Kidney (tissue), 14 donors: ENCODE data around the gene MFRP. TPM values are rescaled to one million over a fixed set of nuclear protein-coding genes. Genes with fewer than 3 reads are reported as not detected.
A peak's percentile ranks its signal among the peaks of the same experiment; 100 is the strongest.

Experiments used
- DNase-seq, 5 donors: peaks; one replicate each; pipeline ENCODE4 v3.0.0-alpha.2; 2013 to 2020
- FAIRE-seq: peaks from 2 replicates; lab custom pipeline; 2012; peaks lifted over from hg19 to GRCh38; lab: Jason Lieb, UNC
- H3K27ac ChIP-seq, 2 donors: one replicate each; pipeline ENCODE4 v1.7.0; 2013; ENCODE audit warnings: low read depth in 2 of 2, low read length in 2 of 2, inconsistent platforms in 1 of 2
- H3K27me3 ChIP-seq: one replicate; pipeline ENCODE4 v1.7.1; 2013; ENCODE audit warnings: low read length, inconsistent platforms; ENCODE audit not compliant: control insufficient read depth, insufficient read depth
- H3K36me3 ChIP-seq, 3 donors: one replicate each; pipeline versions ENCODE4 v1.7.0 to v1.7.1; 2013; ENCODE audit warnings: low read length in 3 of 3, control low read depth in 1 of 3, inconsistent platforms in 1 of 3; ENCODE audit not compliant: insufficient read depth in 3 of 3, control insufficient read depth in 2 of 3
- H3K4me1 ChIP-seq, 3 donors: one replicate each; pipeline versions ENCODE4 v1.7.0 to v1.7.1; 2013; ENCODE audit warnings: low read length in 3 of 3, inconsistent platforms in 1 of 3, low read depth in 1 of 3; ENCODE audit not compliant: control insufficient read depth in 2 of 3, insufficient read depth in 2 of 3
- H3K4me3 ChIP-seq, 3 donors: one replicate each; pipeline versions ENCODE4 v1.7.0 to v1.8.1; 2013; ENCODE audit warnings: low read length in 3 of 3, control low read depth in 1 of 3, inconsistent platforms in 1 of 3
- H3K9ac ChIP-seq, 3 donors: one replicate each; pipeline versions ENCODE4 v1.7.0 to v1.7.1; 2013; ENCODE audit warnings: low read length in 3 of 3, control low read depth in 1 of 3, inconsistent platforms in 1 of 3
- H3K9me3 ChIP-seq, 3 donors: one replicate each; pipeline versions ENCODE4 v1.7.0 to v1.7.1; 2013; ENCODE audit warnings: low read length in 3 of 3, control low read depth in 1 of 3, inconsistent platforms in 1 of 3; ENCODE audit not compliant: control insufficient read depth in 2 of 3, insufficient read depth in 1 of 3
- intact Hi-C: fragments of 100-400 bp; cut with DNase I; formaldehyde crosslinking; loops from one replicate; pipeline ENCODE4 v1.11.1; 2022
- polyA plus RNA-seq: library from polyadenylated mRNA; stranded (reverse); fragments of 350-450 nt; fragmentation: Illumina TruSeq; extraction: RNeasy Lipid Tissue Mini Kit (QIAGEN cat#74804); gene quantifications from one replicate; pipeline ENCODE4 v1.2.3, GENCODE V29; 2014; ENCODE audit warnings: low read depth, low replicate concordance; ENCODE audit not compliant: insufficient read depth
- total RNA-seq: library from RNA; stranded (reverse); fragmentation: NEBNext Ultra II Directional; extraction: Animal tissue kit (Norgen Biotek cat#: 25700); gene quantifications from one replicate; pipeline ENCODE4 v1.2.1, GENCODE V29; 2021
- TF ChIP-seq, protein P1 (sequence below): IDR thresholded peaks from 3 replicates; pipeline ENCODE4 v1.5.1; 2012; ENCODE audit warnings: mild to moderate bottlenecking, moderate library complexity, borderline replicate concordance; ENCODE audit not compliant: insufficient read depth; ENCODE audit errors: extremely low read depth
- donor health status: control.
- donor health status: control.
- donor health status: control.
- donor health status: control.
- donor health status: control.
- donor health status: DM: yes; HTN: yes; CAD: no.
- donor health status: Normal renal cell carcinoma (clear cell type).

MFRP gene
- total and polyA plus RNA-seq, 2 donors from 2014 or later: not detected

DNA sequence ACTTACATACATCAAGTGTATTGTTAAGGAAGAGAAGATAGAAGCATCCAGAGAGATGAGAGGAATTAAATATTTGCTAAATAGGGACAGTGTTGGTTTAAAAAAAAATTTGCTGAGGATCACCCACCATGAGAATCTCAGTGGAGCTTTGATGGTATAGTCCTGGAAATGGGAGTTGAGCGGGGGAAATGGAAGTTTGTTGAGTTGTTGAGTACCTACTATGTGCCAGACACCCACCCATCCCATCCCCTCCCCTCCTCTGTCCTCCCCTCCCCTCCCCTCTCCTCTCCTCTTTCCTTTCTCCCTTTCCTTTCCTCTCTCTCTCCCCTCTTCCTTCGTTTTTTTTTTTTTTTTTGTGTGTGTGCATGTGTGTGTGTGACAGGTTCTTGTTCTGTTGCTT is 4.7 kb upstream of the MFRP start:
- no peak overlapping the region for H3K27ac ChIP-seq
- no peak overlapping the region for H3K4me3 ChIP-seq
- DNase-seq (no peak), FAIRE-seq (no peak)
- peaks cover 0 to 8% (median 4%) of the 10 kb centered on the region in 3 donors for H3K4me1 ChIP-seq
- no peaks in the 10 kb centered on the region for H3K36me3 ChIP-seq
- H3K27me3 ChIP-seq: no peaks in the 10 kb centered on the region
- intact Hi-C loops: no loop called here
- no peaks in the 10 kb centered on the region for H3K9me3 ChIP-seq
- H3K9ac ChIP-seq: no peak overlapping the region
- TF ChIP-seq, protein P1, sequence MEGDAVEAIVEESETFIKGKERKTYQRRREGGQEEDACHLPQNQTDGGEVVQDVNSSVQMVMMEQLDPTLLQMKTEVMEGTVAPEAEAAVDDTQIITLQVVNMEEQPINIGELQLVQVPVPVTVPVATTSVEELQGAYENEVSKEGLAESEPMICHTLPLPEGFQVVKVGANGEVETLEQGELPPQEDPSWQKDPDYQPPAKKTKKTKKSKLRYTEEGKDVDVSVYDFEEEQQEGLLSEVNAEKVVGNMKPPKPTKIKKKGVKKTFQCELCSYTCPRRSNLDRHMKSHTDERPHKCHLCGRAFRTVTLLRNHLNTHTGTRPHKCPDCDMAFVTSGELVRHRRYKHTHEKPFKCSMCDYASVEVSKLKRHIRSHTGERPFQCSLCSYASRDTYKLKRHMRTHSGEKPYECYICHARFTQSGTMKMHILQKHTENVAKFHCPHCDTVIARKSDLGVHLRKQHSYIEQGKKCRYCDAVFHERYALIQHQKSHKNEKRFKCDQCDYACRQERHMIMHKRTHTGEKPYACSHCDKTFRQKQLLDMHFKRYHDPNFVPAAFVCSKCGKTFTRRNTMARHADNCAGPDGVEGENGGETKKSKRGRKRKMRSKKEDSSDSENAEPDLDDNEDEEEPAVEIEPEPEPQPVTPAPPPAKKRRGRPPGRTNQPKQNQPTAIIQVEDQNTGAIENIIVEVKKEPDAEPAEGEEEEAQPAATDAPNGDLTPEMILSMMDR: no peak

DNA sequence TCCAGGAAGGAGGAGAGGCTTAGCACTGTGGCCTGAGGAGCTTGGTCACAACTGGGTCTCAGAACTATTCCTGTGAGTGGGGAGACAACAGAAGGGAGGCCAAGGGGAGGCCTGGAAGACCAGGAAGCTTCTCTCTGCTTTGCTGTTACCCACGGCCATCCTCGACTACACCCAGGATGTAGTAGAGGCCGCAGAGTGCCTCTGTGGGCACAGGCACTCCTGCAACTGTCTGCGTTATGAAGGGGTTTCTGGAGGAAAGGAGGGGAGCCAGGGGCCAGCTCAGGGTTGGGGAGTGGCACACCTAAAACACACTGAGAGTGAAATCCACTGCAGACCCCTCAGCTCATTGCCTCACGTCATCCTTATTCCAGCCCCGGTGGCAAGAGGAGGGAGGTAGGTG is 3.8 kb upstream of the MFRP start:
- Histone ChIP-seq H3K9me3 (no peaks in the 10 kb centered on the region), H3K27me3 (no peaks in the 10 kb centered on the region), H3K9ac (no peak overlapping the region), H3K36me3 (no peaks in the 10 kb centered on the region), H3K27ac (no peak overlapping the region), H3K4me1 (peaks cover 0 to 8% (median under 1%) of the 10 kb centered on the region in 3 donors), H3K4me3 (no peak overlapping the region)
- FAIRE-seq (no peak), DNase-seq (peak in 1 of 5 donors; percentile 17)
- TF ChIP-seq, protein P1: no peak
- intact Hi-C loops: no loop called here

DNA sequence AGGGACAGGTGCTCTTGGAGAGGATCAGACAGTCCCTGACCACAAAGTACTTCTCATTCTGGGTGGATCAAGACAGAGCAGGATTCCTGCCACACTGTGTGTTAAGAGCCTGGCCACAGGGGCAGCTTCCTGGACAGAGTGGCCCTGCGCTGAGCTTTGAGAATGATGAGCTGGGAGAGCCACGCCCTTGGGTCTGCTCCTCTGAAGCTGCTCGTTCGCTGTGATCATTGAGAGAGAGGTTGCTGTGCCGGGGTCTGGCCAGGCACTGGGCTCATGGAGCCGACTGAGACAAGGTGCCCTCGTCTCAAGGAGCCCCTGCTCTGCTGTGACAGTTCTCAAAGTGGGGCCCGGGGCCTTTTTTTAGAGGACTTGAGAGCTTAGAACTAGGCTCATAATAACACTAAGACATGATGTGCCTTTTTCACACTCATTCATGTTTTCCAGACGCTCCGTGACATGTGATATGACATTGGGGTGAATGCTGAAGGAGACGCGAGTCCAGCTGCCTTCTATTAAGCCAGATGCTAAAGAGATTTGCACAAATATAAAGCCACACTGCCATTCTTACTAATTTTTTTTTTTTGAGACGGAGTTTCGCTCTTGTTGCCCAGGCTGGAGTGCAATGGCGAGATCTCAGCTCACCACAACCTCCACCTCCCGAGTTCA is 1.6 kb upstream of the MFRP start:
- Histone ChIP-seq H3K36me3 (no peaks in the 10 kb centered on the region), H3K9ac (no peak overlapping the region), H3K4me3 (no peak overlapping the region), H3K9me3 (no peaks in the 10 kb centered on the region), H3K4me1 (peaks cover 0 to under 1% (median 0%) of the 10 kb centered on the region in 3 donors), H3K27me3 (no peaks in the 10 kb centered on the region), H3K27ac (no peak overlapping the region)
- intact Hi-C loops: no loop called here
- DNase-seq (peak in 1 of 5 donors; percentile 37), FAIRE-seq (no peak)
- TF ChIP-seq, protein P1: no peak
